8988T (cell line): ENCODE results near the gene OR56B4.
"Not testable (repeated sequence)": the region's sequence is repeated elsewhere in the genome, so short reads cannot be mapped to it uniquely, and the experiment has no call there.

Experiments used
- DNase-seq: peaks from one replicate; pipeline ENCODE4 v3.0.0; 2011

OR56B4 gene, protein sequence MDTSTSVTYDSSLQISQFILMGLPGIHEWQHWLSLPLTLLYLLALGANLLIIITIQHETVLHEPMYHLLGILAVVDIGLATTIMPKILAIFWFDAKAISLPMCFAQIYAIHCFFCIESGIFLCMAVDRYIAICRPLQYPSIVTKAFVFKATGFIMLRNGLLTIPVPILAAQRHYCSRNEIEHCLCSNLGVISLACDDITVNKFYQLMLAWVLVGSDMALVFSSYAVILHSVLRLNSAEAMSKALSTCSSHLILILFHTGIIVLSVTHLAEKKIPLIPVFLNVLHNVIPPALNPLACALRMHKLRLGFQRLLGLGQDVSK

DNA sequence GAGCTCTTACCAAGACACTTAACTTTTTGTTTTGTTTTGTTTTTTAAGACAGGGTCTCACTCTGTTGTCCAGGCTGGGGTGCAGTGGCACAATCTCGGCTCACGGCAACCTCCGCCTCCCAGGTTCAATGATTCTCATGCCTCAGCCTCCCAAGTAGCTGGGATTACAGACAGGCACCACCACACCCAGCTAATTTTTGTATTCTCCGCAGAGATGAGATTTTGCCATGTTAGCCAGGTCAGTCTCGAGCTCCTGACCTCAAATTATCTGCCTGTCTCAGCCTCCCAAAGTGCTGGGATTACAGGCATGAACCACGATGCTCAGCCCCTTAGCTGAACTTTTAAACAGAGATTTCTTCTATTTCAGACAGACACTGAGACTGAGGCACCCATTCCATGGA, at the start of gene OR56B4:
TSS of gene OR56B4 (plus strand) at position 301 of the 400 bp plus-strand sequence. CDS start at position 396, 95 bp downstream.
- DNase-seq = not testable (repeated sequence)

DNA sequence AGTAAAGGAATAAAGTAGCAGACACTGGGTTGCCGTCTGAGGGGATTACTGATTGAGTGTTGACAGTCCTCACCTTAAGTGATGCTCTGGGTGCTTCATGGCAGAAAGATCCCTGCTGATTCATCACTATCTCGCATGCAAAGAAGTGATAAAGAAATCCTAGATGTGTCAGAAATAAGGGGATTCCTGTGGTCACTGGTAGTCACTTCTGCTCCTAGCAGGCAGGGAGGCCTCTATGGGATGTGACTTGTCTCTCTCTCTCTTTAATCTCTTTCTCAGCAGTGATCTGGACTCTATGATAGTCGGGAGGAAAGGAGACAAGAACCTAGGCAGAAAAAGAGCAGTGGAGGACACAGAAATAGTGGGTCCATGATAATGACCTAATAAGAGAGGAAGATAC, 46.0 kb upstream of the OR56B4 start:
- no peak for DNase-seq

DNA sequence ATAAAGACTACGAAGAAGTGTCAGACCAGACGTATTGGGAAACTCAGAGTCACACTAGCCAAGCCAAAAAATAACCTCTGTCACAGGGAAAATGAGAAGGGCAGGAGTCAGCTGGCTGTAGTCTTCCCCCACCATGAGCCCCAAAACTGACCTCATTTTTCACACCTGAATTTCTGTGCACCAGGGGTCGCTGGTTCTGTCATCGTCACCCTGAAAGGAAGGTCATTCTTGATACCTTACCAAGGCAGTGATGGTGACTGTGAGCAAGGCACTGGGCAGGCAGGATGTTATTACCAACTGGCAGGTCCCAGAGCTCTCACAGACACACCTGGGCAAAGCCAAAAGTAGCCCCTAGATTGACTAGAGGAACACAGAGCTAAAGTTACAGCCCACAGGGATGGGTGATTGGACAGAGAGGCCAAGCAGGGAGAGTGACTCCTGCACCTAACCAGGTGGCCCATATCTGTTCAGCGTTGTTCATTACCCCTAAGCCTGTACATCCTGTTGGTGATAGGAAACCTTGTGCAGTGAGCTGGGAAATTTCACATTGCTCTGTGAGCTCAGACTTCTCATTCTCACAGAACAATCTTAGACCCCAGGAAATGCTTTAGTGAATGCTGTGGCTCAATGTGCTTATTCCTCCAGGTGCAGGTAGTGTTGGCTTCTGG, 44.7 kb upstream of the OR56B4 start:
- no peak for DNase-seq

DNA sequence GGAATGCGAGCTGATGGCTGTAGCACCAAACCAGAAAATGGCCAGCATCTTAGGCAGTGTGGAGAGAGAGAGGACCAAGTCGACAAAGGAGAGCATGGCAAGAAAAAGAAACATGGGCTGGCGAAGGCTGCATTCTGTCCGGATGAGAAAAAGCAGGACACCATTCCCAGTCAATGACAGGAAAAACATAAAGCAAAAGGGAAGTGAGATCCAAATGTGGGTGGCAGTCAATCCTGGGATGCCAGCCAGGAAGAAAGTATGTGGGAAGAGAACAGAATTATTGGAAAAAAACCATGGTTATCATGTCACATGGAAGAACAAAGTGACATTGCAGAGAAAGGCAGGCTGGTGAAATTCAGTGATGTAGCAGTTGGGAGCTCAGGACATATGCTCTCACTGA, 40.0 kb upstream of the OR56B4 start:
- no peak for DNase-seq

DNA sequence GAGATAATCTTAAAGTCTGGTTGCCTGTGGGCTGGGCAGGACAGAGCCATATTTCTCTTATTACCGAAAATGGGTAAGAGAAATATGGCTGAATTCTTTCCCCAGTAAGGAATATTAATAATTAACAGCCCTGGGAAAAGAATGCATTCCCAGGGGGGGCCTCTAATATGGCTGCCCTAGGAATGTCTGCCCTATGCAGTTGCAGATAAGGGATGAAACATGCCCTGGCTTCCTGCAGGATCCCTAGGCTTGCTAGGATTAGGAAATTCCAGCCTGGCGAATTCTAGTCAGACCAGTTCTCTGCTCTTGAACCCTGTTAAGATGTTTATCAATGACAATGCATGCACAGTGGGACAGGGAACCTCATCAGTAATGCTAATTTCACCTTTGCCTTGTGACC, 31.0 kb upstream of the OR56B4 start:
- not testable (repeated sequence) for DNase-seq

DNA sequence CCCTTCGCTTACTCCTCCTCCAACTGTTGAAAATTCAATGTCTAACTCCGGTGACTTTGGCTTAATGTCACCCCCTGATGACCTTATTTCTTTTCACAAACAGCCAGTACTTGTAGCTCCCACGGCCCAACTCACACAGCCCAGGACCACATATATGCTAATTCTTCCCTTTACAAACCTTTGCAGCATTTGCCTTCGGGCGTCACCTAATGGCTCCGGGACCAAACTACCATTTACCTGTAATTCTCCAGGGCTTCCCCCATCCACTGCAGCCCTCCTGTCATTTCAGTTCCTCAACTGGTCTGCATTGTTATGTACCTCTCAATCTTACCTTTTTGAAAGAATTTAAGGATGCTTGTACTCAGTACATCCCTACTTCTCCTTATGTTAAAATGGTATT, 29.8 kb upstream of the OR56B4 start:
- no peak for DNase-seq

DNA sequence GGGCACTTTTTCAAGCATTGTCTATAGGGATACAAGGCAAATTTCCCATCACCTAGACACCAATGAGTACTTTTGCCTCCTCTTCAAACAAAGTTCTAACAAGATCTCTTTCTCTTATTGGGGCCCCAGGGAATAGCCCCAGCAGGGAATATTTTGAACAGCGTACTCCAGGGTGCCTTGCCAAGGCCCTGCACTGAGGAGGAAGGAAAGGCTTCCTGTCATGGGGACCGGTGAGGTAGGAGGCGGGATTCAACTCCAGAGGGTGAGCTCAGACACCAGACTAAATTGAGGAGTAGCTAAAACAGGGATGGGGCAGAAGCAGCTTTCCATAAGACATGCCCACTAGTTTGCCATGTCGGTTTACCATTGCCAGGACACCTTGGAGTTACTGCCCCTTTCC, 28.0 kb upstream of the OR56B4 start:
- DNase-seq = no peak

DNA sequence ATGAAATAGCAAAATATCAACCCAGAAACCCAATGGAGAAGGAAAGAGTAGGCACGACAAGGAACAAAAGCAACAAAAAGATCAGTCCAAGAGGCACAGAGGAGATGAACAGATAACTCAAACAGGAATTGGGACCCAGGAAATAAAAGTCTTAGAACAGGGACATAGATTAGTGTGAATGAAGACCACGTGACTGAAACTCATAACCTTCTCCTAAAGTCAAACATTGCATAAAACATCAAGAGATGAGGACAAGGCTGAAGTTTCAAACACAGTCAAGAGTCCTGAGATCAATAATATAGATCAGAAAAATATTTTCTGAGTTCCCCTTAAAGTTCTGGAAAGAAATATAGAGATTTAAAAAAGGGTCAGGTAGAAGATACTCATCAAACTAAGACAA, 24.4 kb upstream of the OR56B4 start:
- DNase-seq = no peak

DNA sequence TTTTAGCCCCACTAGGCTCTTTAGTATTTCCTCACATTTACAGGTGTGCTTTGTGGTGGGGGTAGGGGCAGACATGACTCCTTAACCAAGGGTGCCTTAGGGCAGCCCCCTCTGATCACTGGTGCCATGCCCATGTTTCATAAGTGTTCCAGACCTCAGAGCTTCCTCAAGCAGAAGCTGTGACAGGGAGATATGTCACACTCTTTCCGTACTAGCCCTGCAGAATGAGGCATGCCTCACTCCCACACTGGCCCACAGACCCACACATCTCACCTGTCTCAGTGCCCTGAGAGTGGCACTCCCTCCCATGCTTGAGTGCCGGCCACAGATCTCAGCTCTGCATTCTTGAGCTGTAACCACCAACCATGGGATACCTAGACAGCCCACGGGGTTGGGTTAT, 22.9 kb upstream of the OR56B4 start:
- DNase-seq = no peak

DNA sequence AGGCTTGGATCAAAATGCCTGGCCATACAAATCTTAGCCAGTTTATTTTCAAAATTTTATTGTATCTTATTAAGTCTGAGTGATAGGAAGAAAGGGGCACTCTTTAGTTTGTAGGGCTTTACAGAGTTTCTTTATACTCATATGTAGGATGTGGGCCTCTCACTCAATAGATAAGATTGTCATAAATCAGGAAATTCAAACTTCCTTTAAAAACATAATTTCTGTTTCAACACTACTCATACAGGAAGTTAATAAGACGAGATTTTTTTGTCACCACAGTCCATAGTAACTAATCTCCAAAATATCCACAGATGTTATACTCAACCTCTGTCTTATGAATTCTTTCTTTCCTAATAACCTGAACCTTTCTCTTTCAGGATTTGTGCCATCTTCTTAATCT, 13.3 kb upstream of the OR56B4 start:
- no peak for DNase-seq

DNA sequence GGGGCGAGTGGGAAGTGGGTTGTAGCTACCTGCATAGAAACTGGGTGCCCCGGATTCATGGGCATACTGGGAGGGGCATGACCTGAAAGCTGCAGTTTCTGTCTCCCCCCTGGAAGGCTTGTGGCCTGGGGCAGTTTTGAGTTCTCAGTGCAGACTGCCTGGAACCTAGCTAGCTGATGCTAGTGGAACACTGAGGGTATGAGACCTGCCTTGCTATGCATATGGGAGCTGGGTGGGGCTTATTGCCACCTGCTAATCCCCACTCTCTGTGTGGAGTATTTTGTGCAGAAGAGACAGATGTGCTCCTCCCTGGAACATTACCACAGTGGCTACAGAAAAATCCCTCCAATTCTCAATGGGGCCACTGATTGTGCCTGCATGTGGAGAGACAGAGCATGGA, 11.7 kb upstream of the OR56B4 start:
- DNase-seq = no peak

DNA sequence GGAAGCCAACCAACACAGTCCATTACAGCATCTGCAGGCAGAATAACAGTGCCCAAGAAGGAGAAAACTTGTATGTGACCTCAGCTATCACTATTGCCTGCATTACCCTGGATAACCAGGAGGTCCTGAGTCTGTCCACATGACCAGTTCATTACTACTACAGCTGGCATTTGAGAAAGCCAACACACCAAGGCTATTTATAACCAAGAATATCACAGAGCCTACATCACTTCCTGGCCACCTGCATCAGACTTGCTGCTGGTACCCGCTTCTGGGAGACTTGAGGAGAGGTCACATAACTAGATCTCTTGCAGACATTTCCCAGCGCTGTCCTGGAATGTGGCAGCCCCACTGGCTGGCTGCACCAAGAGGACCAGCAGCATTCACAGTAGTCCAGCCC, 11.1 kb upstream of the OR56B4 start:
- no peak for DNase-seq

DNA sequence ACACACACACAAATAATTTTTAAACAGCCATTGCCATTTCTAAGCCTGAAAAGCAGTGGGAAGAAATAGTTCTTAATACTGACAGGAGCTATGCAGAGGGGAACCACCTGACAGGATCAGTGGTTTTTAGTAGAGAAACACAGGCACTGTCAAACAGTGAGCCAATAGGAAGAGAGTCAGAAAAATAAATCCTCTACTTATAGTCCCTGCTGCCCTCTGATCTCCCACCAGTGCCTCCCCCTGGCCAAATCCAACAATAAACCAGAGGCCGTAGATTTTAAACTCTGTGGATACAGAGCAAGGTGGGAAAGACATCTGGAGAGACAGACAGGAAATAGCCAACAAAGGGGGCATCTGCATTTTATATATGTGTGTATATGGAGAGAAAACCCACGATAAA, 7.9 kb upstream of the OR56B4 start:
- DNase-seq = no peak

DNA sequence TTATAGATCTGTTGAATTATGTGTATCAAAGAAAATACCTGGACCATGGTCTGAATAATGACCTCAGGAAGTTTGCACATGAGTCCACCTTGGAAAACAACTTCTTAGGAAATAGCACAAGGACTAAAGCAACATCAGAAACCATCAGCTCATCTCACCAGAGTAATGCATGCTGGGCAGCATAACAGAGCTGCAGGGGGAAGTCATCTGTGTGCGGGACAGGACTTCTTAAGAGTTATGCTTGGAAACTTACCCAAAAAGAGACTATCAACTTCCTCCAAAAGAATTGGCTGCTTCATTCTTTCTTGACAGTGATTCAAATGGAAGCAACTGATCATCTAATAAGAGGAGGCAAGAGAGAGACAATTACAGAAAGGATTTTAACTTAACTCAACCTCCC, 2.5 kb downstream of the OR56B4 start:
- DNase-seq = no peak

DNA sequence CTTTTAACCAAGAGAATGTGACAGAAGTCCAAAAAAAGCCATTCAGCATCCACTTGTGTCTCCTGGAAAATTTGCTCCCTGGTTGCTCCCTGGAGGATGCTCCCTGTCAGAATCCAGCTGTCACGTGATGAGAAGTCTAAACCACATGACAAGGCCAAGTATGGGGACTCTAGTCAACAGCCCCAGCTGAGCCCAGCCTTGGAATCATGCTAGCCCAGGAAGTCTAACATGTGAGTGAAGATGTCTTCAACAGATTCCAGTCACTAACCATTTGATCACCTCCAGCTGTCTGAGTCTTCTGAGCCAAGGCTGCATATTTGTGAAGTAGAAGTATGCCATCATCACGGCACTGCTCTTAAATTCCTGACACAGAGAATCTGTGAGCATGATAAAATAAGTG, 4.2 kb downstream of the OR56B4 start:
- DNase-seq = no peak

DNA sequence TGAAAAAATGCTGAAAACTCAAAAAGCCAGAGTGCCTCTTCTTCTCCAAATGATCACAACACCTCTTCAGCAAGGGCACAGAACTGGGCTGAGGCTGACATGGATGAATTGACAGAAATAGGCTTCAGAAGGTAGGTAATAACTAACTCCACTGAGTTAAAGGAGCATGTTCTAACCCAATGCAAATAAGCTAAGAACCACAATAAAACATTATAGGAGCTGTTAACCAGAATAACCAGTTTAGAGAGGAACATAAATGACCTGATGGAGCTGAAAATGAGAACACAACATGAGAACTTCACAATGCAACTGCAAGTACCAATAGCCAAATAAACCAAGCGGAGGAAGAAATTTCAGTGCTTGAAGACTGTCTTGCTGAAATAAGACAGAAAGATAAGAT, 9.2 kb downstream of the OR56B4 start:
- DNase-seq = no peak

DNA sequence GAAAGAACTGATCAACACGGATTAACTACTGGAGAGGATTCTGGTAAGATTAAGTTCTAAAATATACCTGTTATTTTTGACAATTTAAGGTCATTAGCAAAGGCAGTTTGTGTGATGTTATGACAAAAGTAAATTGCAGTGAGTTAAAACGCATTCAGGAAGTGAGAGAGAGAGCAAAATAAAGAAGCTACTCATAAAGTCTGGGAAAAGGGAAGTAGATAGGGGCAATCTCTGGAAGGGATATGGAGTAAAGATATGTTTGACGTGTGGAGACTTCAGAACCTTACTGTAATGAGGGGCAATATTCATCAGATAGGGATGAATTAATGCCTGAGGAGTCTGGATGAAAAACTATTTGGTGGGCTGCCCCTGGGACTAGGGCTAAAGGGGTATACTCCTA, 16.8 kb downstream of the OR56B4 start:
- no peak for DNase-seq

DNA sequence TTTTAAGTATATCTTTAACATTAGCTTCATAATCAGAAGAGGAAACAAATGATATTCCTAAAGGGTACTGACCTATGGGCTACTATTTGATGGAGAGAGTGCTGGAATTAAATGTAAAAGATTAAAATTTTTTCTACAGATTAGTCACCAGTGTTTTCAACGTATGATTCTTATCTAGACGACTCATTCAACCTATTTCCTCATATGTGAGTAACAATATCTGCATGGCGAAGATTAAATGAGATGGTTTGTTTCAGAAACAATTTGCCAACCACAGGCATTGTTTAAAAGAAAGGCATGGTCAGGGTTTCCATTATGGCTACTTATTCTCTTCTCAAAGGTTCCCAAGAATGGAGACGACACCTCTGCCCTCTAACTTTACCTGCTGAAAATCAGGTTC, 20.4 kb downstream of the OR56B4 start:
- DNase-seq = no peak

DNA sequence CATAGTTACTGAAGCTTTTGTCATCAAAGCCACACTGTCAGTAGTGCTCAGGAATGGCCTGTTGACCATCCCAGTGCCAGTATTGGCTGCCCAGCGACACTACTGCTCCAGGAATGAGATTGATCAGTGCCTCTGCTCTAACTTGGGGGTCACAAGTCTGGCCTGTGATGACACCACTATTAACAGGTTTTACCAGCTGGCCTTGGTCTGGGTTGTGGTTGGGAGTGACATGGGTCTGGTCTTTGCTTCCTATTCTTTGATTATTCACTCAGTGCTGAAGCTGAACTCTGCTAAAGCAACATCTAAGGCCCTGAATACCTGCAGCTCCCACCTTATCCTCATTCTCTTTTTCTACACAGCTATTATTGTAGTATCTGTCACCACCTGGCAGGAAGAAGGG, 21.5 kb downstream of the OR56B4 start:
- DNase-seq = no peak

DNA sequence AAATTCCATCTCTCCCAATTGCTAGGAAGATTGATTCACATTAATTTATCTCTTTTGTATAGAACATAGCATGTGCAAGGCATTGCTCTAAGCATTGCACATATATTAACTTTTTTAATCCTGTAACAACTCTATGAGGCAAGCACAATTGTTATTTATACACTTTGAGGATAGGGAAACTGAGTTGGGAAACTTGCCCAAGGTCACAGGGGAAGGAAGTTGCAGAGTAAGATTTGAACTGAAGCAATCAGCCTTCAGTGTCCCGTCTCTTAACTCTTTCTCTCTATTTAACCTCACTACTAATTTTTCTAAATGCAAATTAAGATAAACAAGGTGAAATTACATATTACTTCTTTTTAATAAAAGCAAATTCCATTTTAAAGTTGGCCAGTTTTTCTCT, 22.2 kb downstream of the OR56B4 start:
- no peak for DNase-seq

DNA sequence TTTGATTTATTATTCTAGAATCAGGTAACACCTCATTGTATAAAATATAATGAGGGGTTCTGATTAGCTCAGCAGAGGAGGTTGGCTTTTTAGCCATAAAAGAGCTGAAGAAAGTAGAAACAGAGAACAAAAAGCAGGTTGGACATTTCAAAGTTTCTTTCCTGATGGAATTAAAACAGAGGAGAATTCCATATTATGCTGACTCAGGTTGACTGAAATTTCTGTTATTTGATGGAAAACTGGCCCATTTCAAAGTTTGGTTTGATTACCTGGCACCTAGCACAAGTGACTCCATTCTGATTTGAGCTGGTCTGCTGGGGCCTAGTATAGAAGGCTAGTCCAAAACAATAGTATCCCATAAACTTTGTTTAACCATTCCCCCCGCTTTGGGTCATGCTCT, 24.9 kb downstream of the OR56B4 start:
- DNase-seq = no peak

DNA sequence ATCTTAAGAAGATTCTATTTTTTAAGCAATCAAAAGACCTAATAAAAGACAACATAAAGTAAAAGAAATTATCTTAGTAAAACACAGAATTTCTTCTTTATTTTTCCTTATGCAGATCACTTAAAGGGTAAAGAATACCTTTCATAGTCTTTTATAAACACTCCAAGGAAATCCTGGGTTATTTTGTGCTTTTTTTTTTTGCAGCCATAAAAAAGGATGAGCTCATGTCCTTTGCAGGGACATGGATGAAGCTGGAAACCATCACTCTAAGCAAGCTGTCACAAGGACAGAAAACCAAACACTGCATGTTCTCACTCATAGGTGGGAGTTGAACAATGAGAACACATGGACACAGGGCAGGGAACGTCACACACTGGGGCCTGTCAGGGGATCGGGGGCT, 28.5 kb downstream of the OR56B4 start:
- not testable (repeated sequence) for DNase-seq

DNA sequence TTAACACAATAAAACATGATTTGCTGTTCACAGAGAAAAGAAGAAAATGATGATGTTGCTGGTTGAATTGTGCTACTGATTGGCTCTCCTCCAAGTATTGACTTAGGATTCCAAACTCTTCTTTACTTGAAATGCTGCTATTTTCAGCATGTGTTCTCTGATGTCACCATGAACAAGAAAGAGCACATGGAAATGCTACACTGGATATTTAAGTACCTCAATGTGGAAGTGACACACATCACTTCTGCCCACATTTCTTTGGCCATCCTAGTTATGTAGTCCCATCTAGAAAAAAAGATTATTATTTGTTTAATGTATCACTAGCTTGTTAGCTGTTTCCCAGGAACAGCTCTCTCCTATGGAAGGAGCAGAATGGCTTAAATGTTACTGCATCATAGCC, 35.5 kb downstream of the OR56B4 start:
- DNase-seq = no peak

DNA sequence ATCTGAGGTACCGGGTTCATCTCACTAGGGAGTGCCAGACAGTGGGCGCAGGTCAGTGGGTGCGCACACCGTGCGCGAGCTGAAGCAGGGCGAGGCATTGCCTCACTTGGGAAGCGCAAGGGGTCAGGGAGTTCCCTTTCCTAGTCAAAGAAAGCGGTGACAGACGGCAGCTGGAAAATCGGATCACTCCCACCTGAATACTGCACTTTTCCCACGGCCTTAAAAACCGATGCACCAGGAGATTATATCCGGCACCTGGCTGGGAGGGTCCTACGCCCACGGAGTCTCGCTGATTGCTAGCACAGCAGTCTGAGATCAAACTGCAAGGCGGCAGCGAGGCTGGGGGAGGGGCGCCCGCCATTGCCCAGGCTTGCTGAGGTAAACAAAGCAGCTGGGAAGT, 36.3 kb downstream of the OR56B4 start:
- not testable (repeated sequence) for DNase-seq

DNA sequence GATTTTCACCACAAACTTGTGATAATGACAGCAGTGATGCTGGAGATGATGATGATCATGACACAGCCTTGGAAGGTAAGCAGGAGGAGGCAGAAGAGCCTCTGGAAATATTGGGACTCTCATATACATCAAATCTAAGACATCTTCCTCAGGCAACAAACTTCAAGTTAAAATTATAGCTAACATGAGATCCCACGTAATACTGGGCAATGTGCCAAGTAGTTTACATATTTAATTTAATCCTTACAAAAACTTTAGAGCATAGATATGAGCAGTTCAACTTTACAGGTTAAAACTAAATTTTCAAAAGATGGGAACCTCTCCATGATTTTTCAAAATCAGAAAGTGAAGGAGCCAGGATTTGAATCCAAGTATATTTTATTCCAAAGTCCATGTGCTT, 43.6 kb downstream of the OR56B4 start:
- DNase-seq = no peak
